SJSA1 (cell line): Measurements from ENCODE around the gene SIAH3. TPM values are rescaled to one million over a fixed set of nuclear protein-coding genes. Genes with fewer than 3 reads are reported as not detected.

Experiments used
- DNase-seq, 2 experiments: peaks; one replicate each; pipeline ENCODE4 v3.0.0-alpha.2; 2015 to 2020; ENCODE audit warnings: low spot score in 2 of 2, low read depth in 1 of 2
- H3K27ac ChIP-seq: fragments of 250-450 bp; sonication (Bioruptor Pico); 2 replicates; pipeline ENCODE4 v1.5.1; 2020; ENCODE audit warnings: mild to moderate bottlenecking, moderate library complexity
- H3K27me3 ChIP-seq: fragments of 250-450 bp; sonication (Bioruptor Pico); replicated peaks from 2 replicates; pipeline ENCODE4 v1.5.1; 2020; ENCODE audit warnings: mild to moderate bottlenecking, moderate library complexity
- H3K36me3 ChIP-seq: fragments of 250-450 bp; sonication (Bioruptor Pico); 2 replicates; pipeline ENCODE4 v1.5.1; 2020; ENCODE audit warnings: mild to moderate bottlenecking
- H3K4me1 ChIP-seq: fragments of 250-450 bp; sonication (Bioruptor Pico); replicated peaks from 2 replicates; pipeline ENCODE4 v1.6.1; 2021; ENCODE audit warnings: mild to moderate bottlenecking
- H3K4me3 ChIP-seq: fragments of 250-450 bp; sonication (Bioruptor Pico); 2 replicates; pipeline ENCODE4 v1.5.1; 2020; ENCODE audit warnings: mild to moderate bottlenecking
- H3K9me3 ChIP-seq: fragments of 250-450 bp; sonication (Bioruptor Pico); replicated peaks from 2 replicates; pipeline ENCODE4 v1.5.1; 2020; ENCODE audit warnings: mild to moderate bottlenecking
- total RNA-seq: library from RNA; depleted of rRNA; stranded (reverse); fragments of >200 nt; shearing (Covaris generic); gene quantifications from 2 replicates; pipeline ENCODE4 v1.2.3, GENCODE V29; 2014; rRNA removed

The SIAH3 gene
- 0.08 TPM in 1 of 2 replicates, not detected in the other for total RNA-seq

DNA sequence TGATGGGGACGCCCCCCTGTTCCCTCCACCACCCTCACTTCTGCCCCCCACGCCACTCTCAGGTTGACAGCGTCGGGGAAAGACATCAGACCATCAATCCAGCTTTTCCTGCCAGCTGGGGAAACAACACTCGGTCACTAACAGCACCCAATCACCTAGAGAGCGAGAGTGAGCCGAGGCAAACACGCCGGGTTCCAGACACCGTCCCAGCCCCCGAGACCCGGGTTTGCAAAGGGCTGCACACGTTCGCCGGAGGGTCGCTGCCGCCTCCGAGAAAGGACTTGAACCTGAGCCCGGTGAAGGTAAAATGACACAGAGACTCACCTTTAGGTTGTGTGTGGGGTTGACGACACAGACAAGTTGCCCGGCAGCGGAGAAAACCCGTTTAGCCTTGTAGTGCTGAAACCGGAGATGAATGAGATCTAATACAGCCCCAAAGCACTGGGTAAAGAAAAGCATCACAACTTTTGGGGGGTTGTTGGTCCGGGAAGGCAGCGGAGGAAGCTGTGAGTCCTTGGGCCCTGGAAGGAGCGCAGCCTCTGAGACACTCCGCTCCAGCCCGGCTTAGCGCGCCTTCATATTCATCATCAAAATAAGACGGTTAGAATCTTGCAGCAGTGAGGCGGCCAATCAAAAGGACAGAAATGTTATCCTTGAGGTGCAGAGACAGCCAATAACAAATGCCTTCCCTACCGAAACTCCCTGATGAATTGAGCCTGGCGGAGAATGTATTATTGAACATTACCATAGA is at the start of gene SIAH3:
Gene SIAH3, minus strand, starts transcription at position 583 of the 751 bp plus-strand sequence. Its CDS starts 124 bp downstream, at position 459.
- DNase-seq: no peak
- no peak within 1 kb of the TSS for H3K4me3 ChIP-seq

DNA sequence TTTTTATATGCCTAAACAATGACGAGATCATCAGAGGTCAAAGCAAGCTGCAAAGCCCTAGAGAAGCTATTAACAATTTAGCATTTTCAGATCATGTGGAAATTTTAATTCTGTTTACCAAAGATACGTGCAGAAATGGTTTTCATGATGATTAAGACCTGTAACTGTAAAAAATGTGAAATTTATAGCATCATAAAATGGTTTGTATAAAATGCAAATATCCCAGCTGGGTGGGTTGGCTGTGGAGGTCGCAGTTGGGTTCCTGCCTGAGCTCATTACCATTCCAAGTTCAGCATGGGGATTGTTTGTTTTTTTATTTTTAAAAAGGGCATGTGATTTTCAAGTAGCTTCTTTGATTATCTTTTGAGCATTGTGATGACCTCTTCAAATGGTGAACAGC is 47.9 kb upstream of the SIAH3 start:
- no peaks in the 10 kb centered on the region for H3K4me1 ChIP-seq
- H3K27me3 ChIP-seq: 0 out of 2 replicates have a peak, but pooled peaks cover 2% of the 10 kb centered on the region
- no peak overlapping the region for H3K27ac ChIP-seq
- no peak overlapping the region for H3K4me3 ChIP-seq
- H3K36me3 ChIP-seq: no peaks in the 10 kb centered on the region
- DNase-seq: no peak
- no peaks in the 10 kb centered on the region for H3K9me3 ChIP-seq

More for the DNA sequence above, at the start of gene SIAH3:
- H3K27me3 ChIP-seq: peaks cover 24% of the 10 kb centered on the region; the same call in 1 of the 2 replicates
- no peak within 1 kb of the TSS for H3K27ac ChIP-seq
- H3K9me3 ChIP-seq: no peaks in the 10 kb centered on the region
- no peaks in the 10 kb centered on the region for H3K36me3 ChIP-seq
- 0 out of 2 replicates have a peak, but pooled peaks cover 5% of the 10 kb centered on the region for H3K4me1 ChIP-seq

DNA sequence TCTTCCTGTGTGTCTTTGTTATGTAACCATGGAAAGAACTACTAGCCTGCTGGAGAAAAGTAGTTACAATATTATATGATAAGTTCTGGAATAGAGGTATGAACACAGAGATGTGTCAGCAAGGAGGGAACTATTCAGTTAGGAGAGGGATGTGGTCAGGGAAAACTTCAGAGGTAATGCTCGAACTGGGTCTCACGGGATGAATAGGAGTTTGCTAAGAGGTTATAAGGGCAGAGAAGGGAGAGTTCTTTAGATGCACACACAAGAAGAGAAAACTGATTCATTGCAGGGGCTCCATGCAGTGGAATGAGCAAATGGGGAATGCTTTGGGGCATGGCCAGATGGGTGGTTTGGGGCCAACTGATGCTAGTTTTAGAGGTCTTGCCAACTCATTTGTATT is 46.0 kb upstream of the SIAH3 start:
- no peaks in the 10 kb centered on the region for H3K4me1 ChIP-seq
- no peak overlapping the region for H3K4me3 ChIP-seq
- no peaks in the 10 kb centered on the region for H3K36me3 ChIP-seq
- no peak for DNase-seq
- 0 out of 2 replicates have a peak, but pooled peaks cover 2% of the 10 kb centered on the region for H3K27me3 ChIP-seq
- no peak overlapping the region for H3K27ac ChIP-seq
- no peaks in the 10 kb centered on the region for H3K9me3 ChIP-seq

GRCh38 chr13:45896285-45896684 is 44.7 kb upstream of the SIAH3 start:
- no peak for DNase-seq

GRCh38 chr13:45895881-45896280 is 44.3 kb upstream of the SIAH3 start:
- Histone ChIP-seq H3K36me3 (no peaks in the 10 kb centered on the region), H3K27ac (no peak overlapping the region), H3K27me3 (0 out of 2 replicates have a peak, but pooled peaks cover 2% of the 10 kb centered on the region), H3K4me3 (no peak overlapping the region), H3K4me1 (no peaks in the 10 kb centered on the region), H3K9me3 (no peaks in the 10 kb centered on the region)
- no peak for DNase-seq

More at GRCh38 chr13:45896285-45896684, 44.7 kb upstream of the SIAH3 start:
- no peaks in the 10 kb centered on the region for H3K9me3 ChIP-seq
- H3K27ac ChIP-seq: no peak overlapping the region
- H3K27me3 ChIP-seq: 0 out of 2 replicates have a peak, but pooled peaks cover 2% of the 10 kb centered on the region
- H3K4me1 ChIP-seq: no peaks in the 10 kb centered on the region
- no peak overlapping the region for H3K4me3 ChIP-seq
- H3K36me3 ChIP-seq: no peaks in the 10 kb centered on the region

DNA sequence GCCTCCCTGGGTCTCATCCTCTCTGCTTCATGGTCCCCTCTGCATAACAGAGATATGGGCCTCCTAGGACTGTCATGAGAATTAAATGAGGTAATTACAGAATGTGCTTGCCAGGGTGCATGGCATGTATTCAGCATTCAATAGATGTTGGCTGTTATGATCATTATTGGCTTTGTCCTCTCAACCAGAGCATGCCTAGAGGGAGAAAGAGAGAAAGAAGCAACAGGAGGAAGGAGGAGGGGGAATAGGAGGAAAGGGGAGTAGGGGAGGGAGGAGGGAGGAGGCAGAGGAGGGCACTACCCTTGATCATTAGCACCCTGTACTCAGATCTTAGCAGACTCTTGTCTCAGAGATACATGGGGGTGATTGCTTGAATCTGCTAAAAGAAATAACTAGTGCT is 41.0 kb upstream of the SIAH3 start:
- no peaks in the 10 kb centered on the region for H3K9me3 ChIP-seq
- H3K36me3 ChIP-seq: no peaks in the 10 kb centered on the region
- H3K4me3 ChIP-seq: no peak overlapping the region
- DNase-seq: no peak
- H3K4me1 ChIP-seq: no peaks in the 10 kb centered on the region
- H3K27ac ChIP-seq: no peak overlapping the region
- H3K27me3 ChIP-seq: no peaks in the 10 kb centered on the region

GRCh38 chr13:45889590-45890243 is 38.2 kb upstream of the SIAH3 start:
- H3K4me1 ChIP-seq: no peaks in the 10 kb centered on the region
- no peaks in the 10 kb centered on the region for H3K36me3 ChIP-seq
- no peak for DNase-seq
- no peak overlapping the region for H3K27ac ChIP-seq
- no peaks in the 10 kb centered on the region for H3K9me3 ChIP-seq
- no peak overlapping the region for H3K4me3 ChIP-seq
- H3K27me3 ChIP-seq: no peaks in the 10 kb centered on the region

DNA sequence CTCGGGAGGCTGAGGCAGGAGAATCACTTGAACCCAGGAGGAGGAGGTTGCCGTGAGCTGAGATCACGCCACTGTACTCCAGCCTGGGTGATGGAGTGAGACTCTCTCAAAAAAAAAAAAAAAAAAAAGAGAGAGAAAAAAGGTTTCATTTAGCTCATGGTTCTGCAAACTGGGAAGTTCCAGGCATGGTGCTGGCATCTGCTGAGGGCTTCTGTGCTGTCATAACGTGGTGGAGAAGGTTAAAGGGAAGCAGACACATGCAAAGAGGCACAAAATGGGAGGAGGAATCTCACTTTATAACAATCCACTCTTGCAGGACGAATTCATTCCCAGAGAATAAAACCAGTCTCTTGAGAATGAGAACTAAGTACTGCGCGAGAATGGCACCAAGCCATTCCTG is 34.9 kb upstream of the SIAH3 start:
- no peak overlapping the region for H3K4me3 ChIP-seq
- DNase-seq: no peak
- H3K9me3 ChIP-seq: no peaks in the 10 kb centered on the region
- H3K27ac ChIP-seq: no peak overlapping the region
- no peaks in the 10 kb centered on the region for H3K36me3 ChIP-seq
- H3K27me3 ChIP-seq: no peaks in the 10 kb centered on the region; the same call in 1 of the 2 replicates
- H3K4me1 ChIP-seq: no peaks in the 10 kb centered on the region

GRCh38 chr13:45885194-45885593 is 33.6 kb upstream of the SIAH3 start:
- H3K4me1 ChIP-seq: no peaks in the 10 kb centered on the region
- H3K27me3 ChIP-seq: no peaks in the 10 kb centered on the region; the same call in 1 of the 2 replicates
- H3K4me3 ChIP-seq: no peak overlapping the region
- H3K36me3 ChIP-seq: no peaks in the 10 kb centered on the region
- H3K27ac ChIP-seq: no peak overlapping the region
- no peak for DNase-seq
- no peaks in the 10 kb centered on the region for H3K9me3 ChIP-seq

DNA sequence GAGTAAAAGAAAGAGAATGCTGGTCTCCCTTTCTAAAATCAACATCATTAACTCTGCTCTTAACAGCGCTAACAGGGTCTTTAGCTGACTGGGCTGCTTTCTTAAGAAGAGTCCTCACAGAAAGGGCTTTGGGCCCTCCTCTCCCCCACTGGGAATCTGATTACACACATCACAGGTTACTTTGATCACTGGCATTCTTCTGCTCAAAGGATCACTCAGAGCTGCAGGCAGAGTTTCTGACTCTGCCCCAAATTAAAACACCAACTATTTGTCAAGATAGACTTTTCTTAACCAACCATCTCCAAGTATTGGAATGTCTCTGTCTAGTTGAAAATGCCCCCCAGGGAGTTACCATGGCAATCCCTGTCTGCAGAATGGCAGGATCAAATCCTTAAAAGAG is 31.1 kb upstream of the SIAH3 start:
- Histone ChIP-seq H3K9me3 (no peaks in the 10 kb centered on the region), H3K27ac (no peak overlapping the region), H3K4me3 (no peak overlapping the region), H3K27me3 (no peaks in the 10 kb centered on the region; the same call in 1 of the 2 replicates), H3K36me3 (no peaks in the 10 kb centered on the region), H3K4me1 (no peaks in the 10 kb centered on the region)
- no peak for DNase-seq

DNA sequence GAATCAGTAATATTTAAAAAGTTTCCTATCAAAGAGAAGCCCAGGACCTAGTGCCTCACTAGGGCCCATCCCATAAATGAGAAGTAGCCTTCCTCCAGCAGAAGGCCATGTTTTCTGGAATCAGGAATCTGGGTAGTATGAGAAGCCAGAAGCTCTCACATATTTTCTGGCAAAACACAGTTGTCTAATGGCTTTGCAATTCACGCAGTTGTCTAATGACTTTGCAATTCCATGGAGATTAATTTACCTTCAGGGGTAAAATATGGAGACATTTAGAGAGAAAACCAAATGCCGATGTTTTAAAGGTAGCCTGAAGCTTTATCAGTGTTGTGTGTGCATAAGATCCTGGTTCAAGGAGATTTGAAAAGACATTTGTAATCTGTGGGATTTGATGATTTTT is 29.8 kb upstream of the SIAH3 start:
- no peak overlapping the region for H3K4me3 ChIP-seq
- H3K9me3 ChIP-seq: no peaks in the 10 kb centered on the region
- no peaks in the 10 kb centered on the region for H3K4me1 ChIP-seq
- H3K27me3 ChIP-seq: no peaks in the 10 kb centered on the region; the same call in 1 of the 2 replicates
- no peak overlapping the region for H3K27ac ChIP-seq
- DNase-seq: no peak
- H3K36me3 ChIP-seq: no peaks in the 10 kb centered on the region

- Histone ChIP-seq H3K4me1 (no peaks in the 10 kb centered on the region), H3K36me3 (no peaks in the 10 kb centered on the region), H3K27ac (no peak overlapping the region), H3K4me3 (no peak overlapping the region), H3K9me3 (no peaks in the 10 kb centered on the region), H3K27me3 (no peaks in the 10 kb centered on the region; the same call in 1 of the 2 replicates)
- no peak for DNase-seq
Observed at GRCh38 chr13:45880242-45880641, 28.7 kb upstream of the SIAH3 start.

DNA sequence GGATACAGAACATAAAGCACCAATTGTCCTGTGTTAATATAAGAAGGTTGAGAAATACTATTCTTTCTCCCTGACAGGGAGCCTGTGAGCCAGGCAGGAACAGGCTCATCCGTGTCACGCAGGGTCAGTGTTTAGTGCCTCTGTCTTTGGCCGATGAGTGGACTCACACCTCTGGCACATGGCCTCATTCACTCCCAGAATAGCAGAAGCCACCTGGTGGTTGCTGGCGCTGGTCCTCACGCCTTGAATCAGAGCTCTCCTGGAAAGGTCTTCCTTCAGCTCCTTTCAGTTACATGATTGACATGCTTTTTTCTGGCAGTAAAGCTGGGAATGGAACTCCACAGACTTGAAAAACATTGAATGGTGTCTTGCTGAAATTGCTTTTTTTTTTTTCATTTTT is 28.1 kb upstream of the SIAH3 start:
- Histone ChIP-seq H3K36me3 (no peaks in the 10 kb centered on the region), H3K9me3 (no peaks in the 10 kb centered on the region), H3K4me1 (no peaks in the 10 kb centered on the region), H3K27ac (no peak overlapping the region), H3K27me3 (no peaks in the 10 kb centered on the region; the same call in 1 of the 2 replicates), H3K4me3 (no peak overlapping the region)
- DNase-seq: no peak

GRCh38 chr13:45878966-45879365 is 27.4 kb upstream of the SIAH3 start:
- Histone ChIP-seq H3K4me3 (no peak overlapping the region), H3K27me3 (no peaks in the 10 kb centered on the region; the same call in 1 of the 2 replicates), H3K36me3 (no peaks in the 10 kb centered on the region), H3K27ac (no peak overlapping the region), H3K9me3 (no peaks in the 10 kb centered on the region), H3K4me1 (peaks cover 1% of the 10 kb centered on the region)
- DNase-seq: no peak
